H9 (cell line): ENCODE data around the gene FLT3. TPM values are rescaled to one million over a fixed set of nuclear protein-coding genes. Genes with fewer than 3 reads are reported as not detected.
A peak's percentile ranks its signal among the peaks of the same experiment; 100 is the strongest.

Source experiments
- DNase-seq: peaks from one replicate; pipeline ENCODE4 v3.0.0-alpha.2; 2017
- H2AFZ ChIP-seq: one replicate; pipeline ENCODE4 v1.6.1; 2013; ENCODE audit warnings: mild to moderate bottlenecking, low read length, control low read depth, moderate library complexity
- H2AK5ac ChIP-seq: 2 replicates; pipeline ENCODE4 v1.6.1; 2013; ENCODE audit warnings: low read length, control low read depth, mixed read lengths; ENCODE audit not compliant: insufficient read length
- H2BK120ac ChIP-seq: one replicate; pipeline ENCODE4 v1.6.1; 2013; ENCODE audit warnings: low read depth, mild to moderate bottlenecking, low read length, control low read depth, inconsistent platforms; ENCODE audit not compliant: poor library complexity, severe bottlenecking
- H2BK12ac ChIP-seq: 2 replicates; pipeline ENCODE4 v1.6.1; 2013; ENCODE audit warnings: low read length, control low read depth, mixed read lengths, low read depth; ENCODE audit not compliant: insufficient read length
- H2BK15ac ChIP-seq: 2 replicates; pipeline ENCODE4 v1.6.1; 2013; ENCODE audit warnings: low read depth, low read length, control low read depth
- H2BK20ac ChIP-seq: one replicate; pipeline ENCODE4 v1.6.1; 2013; ENCODE audit warnings: low read depth, mild to moderate bottlenecking, low read length, control low read depth, inconsistent platforms; ENCODE audit not compliant: poor library complexity, severe bottlenecking
- H2BK5ac ChIP-seq: 2 replicates; pipeline ENCODE4 v1.6.1; 2013; ENCODE audit warnings: low read length, control low read depth, mixed read lengths; ENCODE audit not compliant: insufficient read length
- H3K14ac ChIP-seq: 2 replicates; pipeline ENCODE4 v1.6.1; 2013; ENCODE audit warnings: low read length, control low read depth; ENCODE audit not compliant: insufficient read depth
- H3K18ac ChIP-seq: 2 replicates; pipeline ENCODE4 v1.6.1; 2013; ENCODE audit warnings: low read depth, mild to moderate bottlenecking, mixed read lengths, low read length, control low read depth; ENCODE audit not compliant: insufficient read length
- H3K23ac ChIP-seq: 2 replicates; pipeline ENCODE4 v1.6.1; 2013; ENCODE audit warnings: low read length, control low read depth, mixed read lengths, low read depth; ENCODE audit not compliant: insufficient read length
- H3K23me2 ChIP-seq: 2 replicates; pipeline ENCODE4 v1.6.1; 2013; ENCODE audit warnings: low read depth, mild to moderate bottlenecking, mixed read lengths, low read length, control low read depth; ENCODE audit not compliant: insufficient read length, poor library complexity, severe bottlenecking
- H3K27ac ChIP-seq: 2 replicates; pipeline ENCODE4 v1.5.1; 2013; ENCODE audit warnings: low read length, control low read depth, mixed read lengths, low read depth; ENCODE audit not compliant: insufficient read length
- H3K27me3 ChIP-seq: 2 replicates; pipeline ENCODE4 v1.6.1; 2013; ENCODE audit warnings: low read length, control low read depth, inconsistent platforms; ENCODE audit not compliant: insufficient read depth
- H3K4ac ChIP-seq: 2 replicates; pipeline ENCODE4 v1.6.1; 2013; ENCODE audit warnings: low read depth, mild to moderate bottlenecking, control low read depth, inconsistent platforms, low read length, moderate library complexity
- H3K4me1 ChIP-seq: 2 replicates; pipeline ENCODE4 v1.6.1; 2013; ENCODE audit warnings: low read length, control low read depth, inconsistent platforms; ENCODE audit not compliant: insufficient read depth
- H3K4me2 ChIP-seq: 2 replicates; pipeline ENCODE4 v1.6.1; 2013; ENCODE audit warnings: low read length, control low read depth, mixed read lengths; ENCODE audit not compliant: insufficient read length, insufficient read depth
- H3K56ac ChIP-seq: 2 replicates; pipeline ENCODE4 v1.6.1; 2013; ENCODE audit warnings: low read depth, mild to moderate bottlenecking, mixed read lengths, low read length, control low read depth; ENCODE audit not compliant: insufficient read length
- H3K79me1 ChIP-seq: 2 replicates; pipeline ENCODE4 v1.6.1; 2013; ENCODE audit warnings: low read depth, mild to moderate bottlenecking, moderate library complexity, low read length, control low read depth, inconsistent platforms; ENCODE audit not compliant: insufficient read depth, poor library complexity, severe bottlenecking
- H3K79me2 ChIP-seq: 2 replicates; pipeline ENCODE4 v1.6.1; 2013; ENCODE audit warnings: low read length, control low read depth, inconsistent platforms; ENCODE audit not compliant: insufficient read depth
- H3K9ac ChIP-seq: 2 replicates; pipeline ENCODE4 v1.6.1; 2013; ENCODE audit warnings: low read length, control low read depth, mixed read lengths; ENCODE audit not compliant: insufficient read length; ENCODE audit errors: extremely low read depth
- H3K9me3 ChIP-seq: one replicate; pipeline ENCODE4 v1.6.1; 2013; ENCODE audit warnings: low read depth, low read length, inconsistent platforms; ENCODE audit not compliant: control insufficient read depth
- H3T11ph ChIP-seq: one replicate; pipeline ENCODE4 v1.6.1; 2013; ENCODE audit warnings: mild to moderate bottlenecking, low read length, control low read depth, inconsistent platforms
- H4K20me1 ChIP-seq: one replicate; pipeline ENCODE4 v1.6.1; 2013; ENCODE audit not compliant: control insufficient read depth, insufficient read length, insufficient read depth
- H4K5ac ChIP-seq: 2 replicates; pipeline ENCODE4 v1.6.1; 2013; ENCODE audit warnings: low read depth, mild to moderate bottlenecking, mixed read lengths, low read length, control low read depth; ENCODE audit not compliant: insufficient read length
- H4K8ac ChIP-seq: replicated peaks from 2 replicates; pipeline ENCODE4 v1.6.1; 2013; ENCODE audit warnings: low read length, control low read depth, mixed read lengths, low read depth; ENCODE audit not compliant: insufficient read length
- H4K91ac ChIP-seq: 2 replicates; pipeline ENCODE4 v1.6.1; 2013; ENCODE audit warnings: low read depth, mild to moderate bottlenecking, moderate library complexity, mixed read lengths, low read length, control low read depth; ENCODE audit not compliant: insufficient read length
- H3K27ac Mint-ChIP-seq, 3 experiments: 2 replicates in 2 of 3; 3 replicates in 1 of 3; pipeline ENCODE4 v1.8.0; 2020 to 2021; ENCODE audit warnings: mixed read lengths in 3 of 3, mild to moderate bottlenecking in 1 of 3, moderate library complexity in 1 of 3
- H3K27me3 Mint-ChIP-seq: 2 replicates; pipeline ENCODE4 v1.8.0; 2021; ENCODE audit warnings: low read depth, mild to moderate bottlenecking, moderate library complexity, mixed read lengths
- H3K36me3 Mint-ChIP-seq, 3 experiments: 2 replicates in 2 of 3; 3 replicates in 1 of 3; pipeline ENCODE4 v1.8.0; 2020 to 2021; ENCODE audit warnings: low read depth in 3 of 3, mixed read lengths in 3 of 3; ENCODE audit not compliant: insufficient read depth in 1 of 3
- H3K4me1 Mint-ChIP-seq, 2 experiments: 2 replicates each; pipeline ENCODE4 v1.8.0; 2020; ENCODE audit warnings: mixed read lengths in 2 of 2
- H3K4me3 Mint-ChIP-seq, 2 experiments: 2 replicates in 1 of 2; 3 replicates in 1 of 2; pipeline ENCODE4 v1.8.0; 2020 to 2021; ENCODE audit warnings: mild to moderate bottlenecking in 2 of 2, mixed read lengths in 2 of 2, moderate library complexity in 1 of 2
- H3K9me3 Mint-ChIP-seq, 2 experiments: 2 replicates in 1 of 2; 3 replicates in 1 of 2; pipeline ENCODE4 v1.8.0; 2020; ENCODE audit warnings: mild to moderate bottlenecking in 2 of 2, mixed read lengths in 2 of 2, moderate library complexity in 1 of 2
- CTCF ChIP-seq: fragments of 200-600 bp; sonication (generic); conservative IDR thresholded peaks from 3 replicates; pipeline ENCODE4 v1.8.0; 2021; ENCODE audit warnings: antibody characterized with exemption, mild to moderate bottlenecking
- WGBS: extraction: QIAGEN DNeasy Blood & Tissue Kit; methylation state at CpG from one replicate; pipeline ENCODE4 v1.1.7; 2013; ENCODE audit warnings: missing lambda C conversion rate, low lambda C conversion rate, mixed read lengths; ENCODE audit not compliant: insufficient read length; ENCODE audit errors: extremely low coverage; 5-methylcytosine and 5-hydroxymethylcytosine counted together
- total RNA-seq: library from RNA; stranded (reverse); gene quantifications from 2 replicates; pipeline ENCODE4 v1.2.1, GENCODE V29; 2021

The FLT3 gene
- total RNA-seq, 1 experiment from 2014 or later: 0.44 TPM

GRCh38 chr13:27965740-27966640 is 134.4 kb downstream of the FLT3 start:
- Histone ChIP-seq H2BK20ac (no peak overlapping the region), H3K4me2 (peak overlapping the region; percentile 16), H3K56ac (no peak overlapping the region), H3K79me1 (no peaks in the 10 kb centered on the region), H3K9ac (no peak overlapping the region), H3K4ac (no peak overlapping the region), H3K23ac (no peak overlapping the region), H3T11ph (no peak overlapping the region), H4K91ac (no peak overlapping the region), H3K14ac (no peak overlapping the region), H2AK5ac (no peak overlapping the region), H3K9me3 (no peaks in the 10 kb centered on the region), H3K23me2 (no peaks in the 10 kb centered on the region), H2BK12ac (no peak overlapping the region), H3K79me2 (no peaks in the 10 kb centered on the region), H3K4me1 (peaks cover 9% of the 10 kb centered on the region), H3K27ac (no peak overlapping the region), H4K20me1 (peaks cover 4% of the 10 kb centered on the region), H3K27me3 (peaks cover 96% of the 10 kb centered on the region), H4K5ac (no peak overlapping the region), H2BK120ac (no peak overlapping the region), H2AFZ (no peak overlapping the region), H4K8ac (no peak overlapping the region), H3K18ac (no peak overlapping the region), H2BK15ac (no peak overlapping the region), H2BK5ac (no peak overlapping the region)
- no peaks in the 10 kb centered on the region for H3K36me3 Mint-ChIP-seq
- DNase-seq: peak; percentile 91
- H3K4me3 Mint-ChIP-seq: peak overlapping the region in 1 of 2 experiments; percentile 67; a peak in 3 of 5 replicates
- no CpG with 5 or more reads among the region's 45 CpGs for whole genome bisulfite sequencing
- H3K4me1 Mint-ChIP-seq: peaks cover 39 to 55% of the 10 kb centered on the region in 2 experiments
- H3K27ac Mint-ChIP-seq: no peak overlapping the region
- TF ChIP-seq CTCF: no peak
- H3K27me3 Mint-ChIP-seq: peaks cover 100% of the 10 kb centered on the region
- peaks cover 2 to 15% of the 10 kb centered on the region in 2 experiments for H3K9me3 Mint-ChIP-seq
